Measurements from ENCODE around the gene PRRT2.
A peak's percentile ranks its signal among the peaks of the same experiment; 100 is the strongest.

PRRT2 gene

DNA sequence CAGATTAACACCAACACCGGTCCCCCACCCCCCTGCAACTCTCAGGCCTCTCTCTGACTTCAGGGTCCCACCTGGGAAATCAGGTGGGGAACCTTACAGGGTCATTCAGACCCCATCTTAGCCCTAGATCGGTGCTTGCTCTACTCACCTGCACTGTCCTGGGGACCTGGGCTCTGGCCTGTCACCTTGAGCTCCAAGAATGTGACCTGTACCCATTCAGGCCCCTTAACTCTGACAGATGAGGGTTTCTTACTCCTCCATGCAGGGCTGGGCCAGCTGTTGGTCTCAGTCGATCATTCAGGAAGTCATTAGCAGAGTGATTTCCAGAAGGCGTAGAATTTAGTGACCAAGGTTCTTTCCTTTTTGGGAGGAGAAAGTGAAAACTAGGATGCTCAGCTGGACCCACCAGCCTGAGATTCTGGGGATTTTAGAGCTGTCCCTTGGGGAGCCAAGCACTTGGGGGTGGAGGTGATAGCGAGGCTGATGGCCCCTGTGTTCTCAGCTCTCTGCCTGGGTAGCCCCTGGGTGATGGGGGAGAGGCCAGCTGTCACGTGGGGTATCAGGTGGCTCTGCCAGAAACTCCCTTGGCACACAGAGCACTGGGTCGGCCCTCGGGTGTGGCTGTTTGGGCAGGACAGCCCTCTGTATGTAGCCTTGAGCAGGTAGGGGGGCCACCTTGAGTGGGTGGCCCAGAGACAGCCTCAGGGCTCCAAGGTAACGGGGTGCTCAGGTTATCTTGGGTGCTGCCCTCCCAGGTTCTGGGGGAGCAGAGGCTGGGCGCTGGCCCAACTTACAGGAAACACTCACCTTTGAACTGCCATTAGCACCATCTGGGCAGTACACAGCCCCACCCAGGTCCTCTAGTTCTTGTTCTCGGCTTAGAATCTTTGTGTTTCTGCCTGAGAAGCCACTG lies 9.0 kb downstream of the PRRT2 start:
- peak overlapping the region; percentile 98 for H3K4me3 ChIP-seq (ENCODE audit: low read depth, low read length)
- TF ChIP-seq, protein P1, sequence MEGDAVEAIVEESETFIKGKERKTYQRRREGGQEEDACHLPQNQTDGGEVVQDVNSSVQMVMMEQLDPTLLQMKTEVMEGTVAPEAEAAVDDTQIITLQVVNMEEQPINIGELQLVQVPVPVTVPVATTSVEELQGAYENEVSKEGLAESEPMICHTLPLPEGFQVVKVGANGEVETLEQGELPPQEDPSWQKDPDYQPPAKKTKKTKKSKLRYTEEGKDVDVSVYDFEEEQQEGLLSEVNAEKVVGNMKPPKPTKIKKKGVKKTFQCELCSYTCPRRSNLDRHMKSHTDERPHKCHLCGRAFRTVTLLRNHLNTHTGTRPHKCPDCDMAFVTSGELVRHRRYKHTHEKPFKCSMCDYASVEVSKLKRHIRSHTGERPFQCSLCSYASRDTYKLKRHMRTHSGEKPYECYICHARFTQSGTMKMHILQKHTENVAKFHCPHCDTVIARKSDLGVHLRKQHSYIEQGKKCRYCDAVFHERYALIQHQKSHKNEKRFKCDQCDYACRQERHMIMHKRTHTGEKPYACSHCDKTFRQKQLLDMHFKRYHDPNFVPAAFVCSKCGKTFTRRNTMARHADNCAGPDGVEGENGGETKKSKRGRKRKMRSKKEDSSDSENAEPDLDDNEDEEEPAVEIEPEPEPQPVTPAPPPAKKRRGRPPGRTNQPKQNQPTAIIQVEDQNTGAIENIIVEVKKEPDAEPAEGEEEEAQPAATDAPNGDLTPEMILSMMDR (IDR thresholded peaks at IDR 0.05; ENCODE audit: low read depth, low read length), result no peak

GRCh38 chr16:29821643-29822115 lies 9.7 kb downstream of the PRRT2 start:
- peak overlapping the region; percentile 98 for H3K4me3 ChIP-seq (ENCODE audit: low read depth, low read length)
- TF ChIP-seq, protein P1 (IDR thresholded peaks at IDR 0.05; ENCODE audit: low read depth, low read length), result no peak

- TF ChIP-seq, protein P1 (IDR thresholded peaks at IDR 0.05; ENCODE audit: low read depth, low read length), result no peak
- peak overlapping the region; percentile 42 for H3K4me3 ChIP-seq (ENCODE audit: low read depth, low read length)
Measured at GRCh38 chr16:29824589-29825144, 12.7 kb downstream of the PRRT2 start.

DNA sequence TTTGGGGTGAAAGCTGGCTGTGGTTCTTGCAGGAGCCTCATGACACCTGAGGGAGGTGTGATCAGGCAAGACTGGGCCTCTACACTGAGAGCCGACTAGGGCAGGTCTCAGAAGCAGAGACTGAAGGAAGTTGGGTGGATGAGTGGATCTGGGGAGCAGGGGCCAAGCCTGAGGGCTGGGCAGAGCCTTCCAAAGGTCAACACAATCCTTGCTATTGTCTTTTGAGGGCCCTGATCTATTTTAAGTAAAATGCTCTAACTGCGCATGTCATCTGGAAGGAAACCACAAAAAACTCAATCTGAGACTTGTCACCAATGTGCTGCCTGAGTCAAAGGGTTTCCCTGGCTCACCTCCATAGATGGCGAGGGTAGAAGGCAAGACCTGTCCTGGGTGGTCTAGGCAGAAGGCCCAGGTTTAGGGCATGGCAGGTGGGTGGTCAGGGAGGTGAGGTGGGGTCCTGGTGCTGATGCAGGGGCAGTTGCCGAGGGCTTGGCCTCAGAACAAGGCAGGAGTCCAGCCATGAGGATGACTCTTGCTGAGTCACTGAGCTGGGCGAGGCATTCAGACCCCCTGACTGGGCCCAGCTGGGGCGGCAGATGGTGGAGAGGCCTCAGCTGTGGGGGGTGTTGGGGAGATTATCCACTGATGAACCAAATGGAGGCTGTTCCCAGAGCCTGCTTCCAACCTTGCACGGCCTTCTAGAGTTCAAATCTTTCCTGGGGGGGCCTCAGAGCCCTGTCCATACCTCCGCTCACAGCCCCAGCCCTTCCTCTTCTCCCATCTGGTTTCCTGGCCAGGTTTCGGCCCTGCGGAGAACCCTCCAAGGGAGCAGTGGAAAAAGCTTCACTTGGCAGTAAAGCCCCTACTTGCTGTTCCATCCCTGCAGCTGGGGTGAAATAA lies 13.4 kb downstream of the PRRT2 start:
- H3K4me3 ChIP-seq (ENCODE audit: low read depth, low read length), result peak overlapping the region; percentile 42
- TF ChIP-seq, protein P1 (IDR thresholded peaks at IDR 0.05; ENCODE audit: low read depth, low read length), result no peak

DNA sequence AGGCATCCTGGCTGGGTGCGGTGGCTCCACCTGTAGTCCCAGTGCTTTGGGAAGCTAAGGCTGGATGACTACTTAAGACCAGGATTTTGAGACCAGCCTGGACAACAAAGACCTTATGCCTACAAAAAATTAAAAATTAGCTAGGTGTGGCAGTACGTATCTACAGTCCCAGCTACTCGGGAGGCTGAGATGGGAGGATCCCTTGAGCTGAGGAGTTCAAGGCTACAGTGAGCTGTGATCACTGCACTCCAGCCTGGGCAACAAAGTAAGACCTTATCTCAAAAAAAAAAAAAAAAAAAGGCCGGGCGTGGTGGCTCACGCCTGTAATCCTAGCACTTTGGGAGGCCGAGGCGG lies 14.3 kb downstream of the PRRT2 start:
- H3K4me3 ChIP-seq (ENCODE audit: low read depth, low read length), result no peak overlapping the region
- TF ChIP-seq, protein P1 (IDR thresholded peaks at IDR 0.05; ENCODE audit: low read depth, low read length), result no peak

DNA sequence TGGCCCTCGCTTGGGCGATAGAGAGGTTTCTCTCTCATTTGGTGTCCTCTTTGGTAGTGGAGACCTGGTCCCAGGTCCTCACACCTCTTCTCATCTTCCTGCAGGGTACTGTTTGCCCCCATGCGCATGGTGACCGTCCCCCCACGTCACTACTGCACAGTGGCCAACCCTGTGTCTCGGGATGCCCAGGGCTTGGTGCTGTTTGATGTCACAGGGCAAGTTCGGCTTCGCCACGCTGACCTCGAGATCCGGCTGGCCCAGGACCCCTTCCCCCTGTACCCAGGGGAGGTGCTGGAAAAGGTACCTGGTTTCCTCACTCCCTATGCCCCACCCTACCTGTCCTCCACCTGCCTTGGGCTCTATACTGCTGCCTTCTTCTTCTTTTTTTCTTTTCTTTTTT lies 18.8 kb downstream of the PRRT2 start:
- no peak overlapping the region for H3K4me3 ChIP-seq (ENCODE audit: low read depth, low read length)
- TF ChIP-seq, protein P1 (IDR thresholded peaks at IDR 0.05; ENCODE audit: low read depth, low read length), result no peak
